VCaP (cell line): Measurements from ENCODE around the gene SLC25A31.

Source experiments
- H3K27ac ChIP-seq: fragments of 450-650 bp; 2 replicates; pipeline ENCODE4 v1.5.1; 2017
- CTCF ChIP-seq: fragments of 450-650 bp; conservative IDR thresholded peaks from 2 replicates; pipeline ENCODE4 v1.5.1; 2017; ENCODE audit warnings: mild to moderate bottlenecking, moderate library complexity

SLC25A31 gene

GRCh38 chr4:127756906-127757305 is 26.7 kb downstream of the SLC25A31 start:
- TF ChIP-seq CTCF = no peak
- H3K27ac ChIP-seq = no peak overlapping the region

- no peak for TF ChIP-seq CTCF
- H3K27ac ChIP-seq = no peak overlapping the region
Observed at GRCh38 chr4:127759228-127759820, 29.1 kb downstream of the SLC25A31 start.

- H3K27ac ChIP-seq = no peak overlapping the region
- no peak for TF ChIP-seq CTCF
Observed at GRCh38 chr4:127759893-127760292, 29.7 kb downstream of the SLC25A31 start.

- no peak for TF ChIP-seq CTCF
- H3K27ac ChIP-seq = no peak overlapping the region
Observed at GRCh38 chr4:127771535-127772275, 41.5 kb downstream of the SLC25A31 start.

- TF ChIP-seq CTCF = no peak
- H3K27ac ChIP-seq = no peak overlapping the region
Observed at GRCh38 chr4:127772769-127773671, 42.8 kb downstream of the SLC25A31 start.

GRCh38 chr4:127775843-127776242 is 45.6 kb downstream of the SLC25A31 start:
- H3K27ac ChIP-seq = no peak overlapping the region
- no peak for TF ChIP-seq CTCF

- H3K27ac ChIP-seq = no peak overlapping the region
- no peak for TF ChIP-seq CTCF
Observed at GRCh38 chr4:127776620-127777019, 46.4 kb downstream of the SLC25A31 start.
